HG03571 (cell line): Measurements from ENCODE around the gene PARP12.

Experiments used
- ATAC-seq: cut with Tn5 transposase; IDR thresholded peaks from one replicate; pipeline ENCODE4 v1.9.1; 2021; ENCODE audit not compliant: unreplicated experiment

Gene PARP12

GRCh38 chr7:140036224-140036962 is 26.4 kb downstream of the PARP12 start:
- peak; percentile 61 for ATAC-seq

GRCh38 chr7:140035400-140036223 is 27.1 kb downstream of the PARP12 start:
- no peak for ATAC-seq

GRCh38 chr7:140034421-140034820 is 28.3 kb downstream of the PARP12 start:
- no peak for ATAC-seq

- no peak for ATAC-seq
Observed at GRCh38 chr7:140033779-140034363, 28.9 kb downstream of the PARP12 start.

GRCh38 chr7:140033036-140033435 is 29.7 kb downstream of the PARP12 start:
- ATAC-seq, result no peak

GRCh38 chr7:140031364-140031763 is 31.4 kb downstream of the PARP12 start:
- ATAC-seq, result no peak

GRCh38 chr7:140029072-140029471 is 33.7 kb downstream of the PARP12 start:
- ATAC-seq, result no peak

GRCh38 chr7:140028311-140028710 is 34.4 kb downstream of the PARP12 start:
- ATAC-seq, result no peak

- no peak for ATAC-seq
Observed at GRCh38 chr7:140027858-140028257, 34.9 kb downstream of the PARP12 start.

- no peak for ATAC-seq
Observed at GRCh38 chr7:140026935-140027334, 35.8 kb downstream of the PARP12 start.

- ATAC-seq, result no peak
Observed at GRCh38 chr7:140025814-140026433, 36.8 kb downstream of the PARP12 start.

- no peak for ATAC-seq
Observed at GRCh38 chr7:140025241-140025640, 37.5 kb downstream of the PARP12 start.

GRCh38 chr7:140024585-140024984 is 38.2 kb downstream of the PARP12 start:
- no peak for ATAC-seq

GRCh38 chr7:140023728-140024127 is 39.0 kb downstream of the PARP12 start:
- ATAC-seq, result no peak

GRCh38 chr7:140022582-140023211 is 40.1 kb downstream of the PARP12 start:
- ATAC-seq, result no peak

GRCh38 chr7:140021603-140022002 is 41.1 kb downstream of the PARP12 start:
- no peak for ATAC-seq

- ATAC-seq, result no peak
Observed at GRCh38 chr7:140019606-140020005, 43.1 kb downstream of the PARP12 start.

GRCh38 chr7:140019172-140019571 is 43.6 kb downstream of the PARP12 start:
- no peak for ATAC-seq

GRCh38 chr7:140018125-140019043 is 44.4 kb downstream of the PARP12 start:
- ATAC-seq, result no peak

GRCh38 chr7:140017543-140017942 is 45.2 kb downstream of the PARP12 start:
- no peak for ATAC-seq
